RWPE1 (cell line): ENCODE data around the gene RAB31.

Experiments
- CTCF ChIA-PET: fragments of 350-600 bp; sonication (Branson Sonifier 250); formaldehyde crosslinking; extraction: SDS; loops from one replicate; lab custom pipeline; 2021; lab: Yijun Ruan, JAX
- POLR2A ChIA-PET: fragments of 400-600 bp; formaldehyde crosslinking; extraction: SDS; loops from one replicate; lab custom pipeline; 2020; ENCODE audit warnings: antibody characterized with exemption; ENCODE audit not compliant: low non-redundant PET; lab: Yijun Ruan, JAX
- DNase-seq: peaks from one replicate; pipeline ENCODE4 v3.0.0; 2012; ENCODE audit warnings: low spot score
- H3K27ac ChIP-seq: fragments of 450-650 bp; 2 replicates; pipeline ENCODE4 v1.5.1; 2017
- TF ChIP-seq, protein P1 (sequence below): fragments of 450-650 bp; conservative IDR thresholded peaks from 2 replicates; pipeline ENCODE4 v1.5.1; 2017; ENCODE audit warnings: low read depth, mild to moderate bottlenecking

RAB31 gene

GRCh38 chr18:9803698-9804516 lies 95.8 kb downstream of the RAB31 start:
- no peak for DNase-seq
- no peak overlapping the region for H3K27ac ChIP-seq
- POLR2A ChIA-PET: no interaction called here
- CTCF ChIA-PET: interaction anchor here (1.1 kb wide), 1 partner anchor 96 kb away, joined by 3 read pairs; the partner anchor contains the start of gene RAB31
- TF ChIP-seq, protein P1, sequence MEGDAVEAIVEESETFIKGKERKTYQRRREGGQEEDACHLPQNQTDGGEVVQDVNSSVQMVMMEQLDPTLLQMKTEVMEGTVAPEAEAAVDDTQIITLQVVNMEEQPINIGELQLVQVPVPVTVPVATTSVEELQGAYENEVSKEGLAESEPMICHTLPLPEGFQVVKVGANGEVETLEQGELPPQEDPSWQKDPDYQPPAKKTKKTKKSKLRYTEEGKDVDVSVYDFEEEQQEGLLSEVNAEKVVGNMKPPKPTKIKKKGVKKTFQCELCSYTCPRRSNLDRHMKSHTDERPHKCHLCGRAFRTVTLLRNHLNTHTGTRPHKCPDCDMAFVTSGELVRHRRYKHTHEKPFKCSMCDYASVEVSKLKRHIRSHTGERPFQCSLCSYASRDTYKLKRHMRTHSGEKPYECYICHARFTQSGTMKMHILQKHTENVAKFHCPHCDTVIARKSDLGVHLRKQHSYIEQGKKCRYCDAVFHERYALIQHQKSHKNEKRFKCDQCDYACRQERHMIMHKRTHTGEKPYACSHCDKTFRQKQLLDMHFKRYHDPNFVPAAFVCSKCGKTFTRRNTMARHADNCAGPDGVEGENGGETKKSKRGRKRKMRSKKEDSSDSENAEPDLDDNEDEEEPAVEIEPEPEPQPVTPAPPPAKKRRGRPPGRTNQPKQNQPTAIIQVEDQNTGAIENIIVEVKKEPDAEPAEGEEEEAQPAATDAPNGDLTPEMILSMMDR: no peak

DNA sequence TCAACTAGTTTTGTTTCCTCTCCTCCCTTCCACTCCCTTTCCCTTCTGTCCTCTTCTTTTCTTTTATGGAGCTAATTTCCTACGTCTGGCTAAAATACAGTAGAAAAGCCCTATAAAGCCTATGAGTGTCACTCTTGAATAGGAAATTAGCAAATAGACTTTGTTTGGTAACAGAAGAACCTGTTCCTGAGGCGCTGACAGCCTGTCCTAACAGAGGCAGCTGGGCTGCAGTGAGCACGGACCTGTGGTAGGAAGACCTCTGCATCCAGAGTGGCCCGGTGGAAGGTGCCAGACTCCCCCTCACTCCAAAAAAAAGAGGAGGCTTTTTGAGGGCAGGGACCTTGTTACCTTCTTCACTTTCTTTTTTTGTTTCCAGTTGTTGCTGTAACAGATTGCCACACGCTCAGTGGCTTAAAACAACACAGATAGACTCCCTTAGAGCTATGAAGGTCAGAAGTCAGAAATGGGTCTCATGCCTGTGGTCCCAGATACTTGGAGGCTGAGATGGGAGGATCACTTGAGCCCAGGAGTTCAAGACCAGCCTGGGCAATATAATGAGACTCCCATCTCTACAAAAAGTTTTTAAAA lies 96.5 kb downstream of the RAB31 start:
- no peak for DNase-seq
- POLR2A ChIA-PET: no interaction called here
- CTCF ChIA-PET: interaction anchor here (1.1 kb wide), 1 partner anchor 97 kb away, joined by 3 read pairs; the partner anchor contains the start of gene RAB31
- TF ChIP-seq, protein P1: no peak
- H3K27ac ChIP-seq: no peak overlapping the region

DNA sequence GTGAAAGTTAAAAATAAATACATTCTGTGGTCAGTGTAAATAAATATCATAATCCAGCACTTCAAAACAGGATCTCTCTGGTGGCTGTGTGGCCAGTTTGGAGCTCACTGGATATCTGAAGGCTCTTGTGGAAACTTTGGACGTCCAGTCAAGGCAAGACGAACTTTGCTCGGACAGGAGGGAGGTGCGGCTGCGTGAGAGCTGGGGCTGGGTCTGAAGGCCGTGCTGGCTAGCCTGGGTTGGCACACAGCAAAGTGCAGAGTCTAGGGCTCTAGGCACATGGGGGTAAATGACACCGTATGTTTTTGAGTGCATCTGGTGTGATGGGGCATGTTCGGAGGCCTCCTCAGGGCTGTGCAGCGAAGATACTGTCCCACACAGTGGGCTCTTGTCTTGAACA lies 98.8 kb downstream of the RAB31 start:
- ChIA-PET CTCF (no interaction called here), POLR2A (interaction anchor here (0.6 kb wide), 1 partner anchor 41 kb away, joined by 3 read pairs; no protein-coding TSS in a partner anchor)
- DNase-seq: no peak
- no peak overlapping the region for H3K27ac ChIP-seq
- TF ChIP-seq, protein P1: no peak

- peak; percentile 45 for DNase-seq
- ChIA-PET CTCF (interaction anchor here (0.5 to 0.7 kb wide), 3 partner anchors 9 to 140 kb away, joined by 3 to 6 read pairs (median 3); no protein-coding TSS in a partner anchor), POLR2A (interaction anchor here (1.0 kb wide), 1 partner anchor 141 kb away, joined by 4 read pairs; no protein-coding TSS in a partner anchor)
- peak overlapping the region; percentile 80 for H3K27ac ChIP-seq
- TF ChIP-seq, protein P1: no peak
These were observed 100.5 kb downstream of the RAB31 start for GRCh38 chr18:9808295-9809241.

DNA sequence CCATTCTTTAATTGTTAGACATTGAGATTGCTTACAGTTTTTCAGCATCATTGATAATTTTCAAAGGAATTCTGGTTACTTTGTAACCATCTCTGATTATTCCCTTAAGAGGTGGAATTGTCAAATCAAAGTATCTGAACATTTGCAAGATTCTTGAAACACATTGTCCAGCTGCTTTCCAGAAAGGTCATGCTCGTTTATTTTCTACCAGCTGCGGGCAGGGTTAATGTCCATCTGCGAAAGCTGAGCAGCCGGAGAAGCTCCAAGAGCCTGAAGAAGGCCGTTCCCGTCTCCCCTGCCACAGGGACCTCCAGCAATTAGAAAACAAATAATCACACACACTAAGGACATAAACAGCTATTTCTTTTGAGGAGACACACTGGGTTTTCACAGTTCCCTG lies 101.6 kb downstream of the RAB31 start:
- H3K27ac ChIP-seq: no peak overlapping the region
- POLR2A ChIA-PET: no interaction called here
- DNase-seq: no peak
- CTCF ChIA-PET: interaction anchor here (0.9 kb wide), 1 partner anchor 8 kb away, joined by 6 read pairs; no protein-coding TSS in a partner anchor
- TF ChIP-seq, protein P1: no peak
